Measurements from ENCODE around the gene TOR1A. TPM values are rescaled to one million over a fixed set of nuclear protein-coding genes. Genes with fewer than 3 reads are reported as not detected.

TOR1A gene
- total and polyA plus RNA-seq, 4 donors = 24.2 to 46.0 (median 34.3) TPM

- H3K4me1 ChIP-seq (ENCODE audit: control insufficient read depth, insufficient read depth, low read length) = peaks cover 16% of the 10 kb centered on the region
- H3K27ac ChIP-seq (ENCODE audit: low read depth, low read length) = no peak overlapping the region
- H3K4me3 ChIP-seq (ENCODE audit: low read depth, low read length) = no peak overlapping the region
- no peaks in the 10 kb centered on the region for H3K9me3 ChIP-seq (ENCODE audit: control insufficient read depth, insufficient read depth, low read length)
- no peak for DNase-seq (ENCODE audit: low read depth in 4 of 6, low spot score in 6 of 6)
- no peaks in the 10 kb centered on the region for H3K27me3 ChIP-seq (ENCODE audit: control insufficient read depth, insufficient read depth, low read length)
- 81% methylated on average over 11 of the region's 14 CpGs for WGBS (ENCODE audit: insufficient coverage)
- H3K36me3 ChIP-seq (ENCODE audit: control insufficient read depth, insufficient read depth, low read length) = peaks cover 84% of the 10 kb centered on the region
These were observed 41.9 kb upstream of the TOR1A start for GRCh38 chr9:129865668-129866320.

DNA sequence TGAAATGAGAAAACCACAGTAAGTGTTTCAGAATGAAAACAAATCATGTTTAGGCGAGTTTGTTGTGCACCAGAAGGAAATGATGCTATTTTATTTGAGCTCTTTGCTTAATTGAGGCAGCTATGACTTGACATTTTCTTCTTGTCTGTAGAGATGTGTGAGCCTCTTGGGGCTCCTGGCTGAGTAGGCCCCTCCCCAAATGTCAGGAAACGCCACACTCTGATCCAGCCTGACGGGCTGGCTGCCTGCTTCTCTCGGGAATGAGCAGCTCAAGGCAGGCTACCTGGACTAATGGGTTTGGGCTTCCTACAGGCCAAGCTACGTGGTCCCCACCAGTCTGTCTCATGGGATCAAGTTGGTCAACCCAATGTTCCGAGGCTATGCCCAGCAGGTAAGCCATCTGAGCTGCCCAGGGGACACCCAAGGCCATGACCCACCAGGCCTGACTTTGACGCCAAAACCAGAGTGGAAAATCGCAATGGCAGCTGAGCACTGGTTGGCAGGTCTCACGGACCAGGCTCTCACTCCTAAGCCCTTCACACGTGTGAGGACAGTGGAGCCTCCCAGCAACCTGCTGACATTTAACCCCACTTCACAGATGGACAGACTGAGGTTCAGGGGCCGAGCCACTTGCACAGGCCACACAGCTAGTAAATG, 41.2 kb upstream of the TOR1A start:
- WGBS (ENCODE audit: insufficient coverage) = 54% methylated on average over 10 of the region's 11 CpGs
- no peaks in the 10 kb centered on the region for H3K27me3 ChIP-seq (ENCODE audit: control insufficient read depth, insufficient read depth, low read length)
- peak in 1 of 6 donors; percentile 13 for DNase-seq (ENCODE audit: low read depth in 4 of 6, low spot score in 6 of 6)

DNA sequence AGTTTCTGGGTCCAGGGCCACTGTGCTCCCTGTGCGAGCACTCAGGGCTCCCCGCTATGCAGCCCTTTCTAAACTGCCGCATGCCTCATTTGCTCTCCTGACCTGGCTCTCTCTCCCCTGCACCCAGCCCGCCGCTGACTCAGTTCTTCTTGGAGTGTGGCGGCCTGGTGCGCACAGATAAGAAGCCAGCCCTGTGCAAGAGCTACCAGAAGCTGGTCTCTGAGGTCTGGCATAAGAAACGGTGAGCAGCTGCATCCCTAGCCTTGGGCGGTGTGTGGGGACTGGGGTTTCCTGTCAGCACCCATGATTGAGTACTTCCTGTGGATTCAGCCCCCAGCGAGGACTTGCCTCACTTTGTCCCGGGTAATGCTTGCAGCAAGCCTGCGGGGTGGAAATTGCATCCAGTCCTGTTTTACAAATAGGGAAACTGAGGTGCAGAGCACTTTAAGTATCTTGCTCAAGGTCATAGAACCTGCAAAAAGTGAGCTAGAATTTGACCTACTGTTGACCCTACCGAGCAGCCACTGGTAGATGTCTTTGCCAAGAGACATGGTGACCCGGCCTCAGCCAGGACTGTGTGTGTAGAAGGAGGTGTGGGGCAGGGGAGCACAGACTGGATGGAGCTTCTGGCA, 39.2 kb upstream of the TOR1A start:
- peaks cover 16% of the 10 kb centered on the region for H3K4me1 ChIP-seq (ENCODE audit: control insufficient read depth, insufficient read depth, low read length)
- 83% methylated on average over 14 of the region's 14 CpGs for WGBS (ENCODE audit: insufficient coverage)
- no peak overlapping the region for H3K4me3 ChIP-seq (ENCODE audit: low read depth, low read length)
- H3K27me3 ChIP-seq (ENCODE audit: control insufficient read depth, insufficient read depth, low read length) = no peaks in the 10 kb centered on the region
- H3K9me3 ChIP-seq (ENCODE audit: control insufficient read depth, insufficient read depth, low read length) = no peaks in the 10 kb centered on the region
- peaks cover 78% of the 10 kb centered on the region for H3K36me3 ChIP-seq (ENCODE audit: control insufficient read depth, insufficient read depth, low read length)
- no peak for DNase-seq (ENCODE audit: low read depth in 4 of 6, low spot score in 6 of 6)
- no peak overlapping the region for H3K27ac ChIP-seq (ENCODE audit: low read depth, low read length)

More for the DNA sequence above, 41.2 kb upstream of the TOR1A start:
- H3K4me1 ChIP-seq (ENCODE audit: control insufficient read depth, insufficient read depth, low read length) = peaks cover 16% of the 10 kb centered on the region
- peaks cover 83% of the 10 kb centered on the region for H3K36me3 ChIP-seq (ENCODE audit: control insufficient read depth, insufficient read depth, low read length)
- no peak overlapping the region for H3K27ac ChIP-seq (ENCODE audit: low read depth, low read length)
- no peaks in the 10 kb centered on the region for H3K9me3 ChIP-seq (ENCODE audit: control insufficient read depth, insufficient read depth, low read length)
- H3K4me3 ChIP-seq (ENCODE audit: low read depth, low read length) = no peak overlapping the region

DNA sequence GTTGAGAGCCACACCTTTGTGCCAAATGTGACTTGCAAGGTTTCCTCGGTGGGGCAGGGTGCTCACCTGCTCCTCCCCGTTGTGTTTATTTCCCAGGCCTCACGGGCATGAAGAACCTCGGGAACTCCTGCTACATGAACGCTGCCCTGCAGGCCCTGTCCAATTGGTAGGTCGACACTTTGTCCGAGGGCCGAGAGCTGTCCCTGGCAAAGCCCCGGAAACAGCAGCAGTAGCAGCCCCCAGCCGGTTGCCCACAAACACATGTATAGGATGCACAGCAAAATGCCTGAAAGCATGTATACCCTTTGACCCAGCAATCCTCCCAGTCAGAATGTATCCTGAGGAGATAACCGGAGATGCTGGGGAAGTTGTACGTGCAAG, 37.5 kb upstream of the TOR1A start:
- no peaks in the 10 kb centered on the region for H3K9me3 ChIP-seq (ENCODE audit: control insufficient read depth, insufficient read depth, low read length)
- peaks cover 7% of the 10 kb centered on the region for H3K4me1 ChIP-seq (ENCODE audit: control insufficient read depth, insufficient read depth, low read length)
- H3K27ac ChIP-seq (ENCODE audit: low read depth, low read length) = no peak overlapping the region
- H3K36me3 ChIP-seq (ENCODE audit: control insufficient read depth, insufficient read depth, low read length) = peaks cover 76% of the 10 kb centered on the region
- no peaks in the 10 kb centered on the region for H3K27me3 ChIP-seq (ENCODE audit: control insufficient read depth, insufficient read depth, low read length)
- no peak for DNase-seq (ENCODE audit: low read depth in 4 of 6, low spot score in 6 of 6)
- 91% methylated on average over 11 of the region's 12 CpGs for WGBS (ENCODE audit: insufficient coverage)
- no peak overlapping the region for H3K4me3 ChIP-seq (ENCODE audit: low read depth, low read length)

DNA sequence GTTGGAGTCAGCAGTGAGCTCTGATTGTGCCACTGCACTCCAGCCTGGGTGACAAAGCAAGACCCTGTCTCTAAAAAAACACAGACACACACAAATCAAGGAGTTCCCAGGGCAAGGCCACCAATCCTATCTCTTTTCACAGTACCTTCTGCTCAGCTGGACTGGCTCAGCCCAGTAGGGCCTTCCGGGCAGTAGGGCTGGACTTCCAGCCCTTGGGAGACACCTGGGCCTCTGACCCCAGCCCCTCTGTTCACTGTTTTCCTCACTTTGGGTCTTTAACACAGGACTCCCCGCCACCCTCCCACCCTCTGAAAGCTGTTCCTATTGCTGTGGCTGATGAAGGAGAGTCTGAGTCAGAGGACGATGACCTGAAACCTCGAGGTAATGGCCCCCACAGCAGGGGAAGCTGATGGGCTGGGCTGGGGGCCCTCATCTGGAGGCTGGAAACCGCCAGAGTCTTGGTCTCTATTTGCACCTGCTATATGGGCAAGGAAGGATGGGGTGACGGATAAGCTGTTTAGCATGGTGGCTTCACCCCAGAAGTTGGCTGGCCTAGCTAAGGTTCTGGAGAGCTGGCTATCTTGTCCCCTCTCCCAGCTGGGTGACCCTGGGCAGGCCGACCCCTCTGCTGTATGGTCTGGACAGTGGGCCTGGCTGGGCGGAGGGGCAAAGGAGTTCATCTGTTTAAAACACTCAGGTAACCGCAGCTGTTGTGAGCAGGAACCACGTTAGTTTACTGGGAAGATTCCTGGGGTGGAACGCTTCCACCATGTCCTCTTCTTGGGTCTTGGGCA, 36.9 kb upstream of the TOR1A start:
- Histone ChIP-seq H3K4me3 (ENCODE audit: low read depth, low read length) (no peak overlapping the region), H3K36me3 (ENCODE audit: control insufficient read depth, insufficient read depth, low read length) (peaks cover 75% of the 10 kb centered on the region), H3K27ac (ENCODE audit: low read depth, low read length) (no peak overlapping the region), H3K4me1 (ENCODE audit: control insufficient read depth, insufficient read depth, low read length) (peaks cover 1% of the 10 kb centered on the region), H3K27me3 (ENCODE audit: control insufficient read depth, insufficient read depth, low read length) (no peaks in the 10 kb centered on the region), H3K9me3 (ENCODE audit: control insufficient read depth, insufficient read depth, low read length) (no peaks in the 10 kb centered on the region)
- no peak for DNase-seq (ENCODE audit: low read depth in 4 of 6, low spot score in 6 of 6)
- WGBS (ENCODE audit: insufficient coverage) = 74% methylated on average over 10 of the region's 11 CpGs

GRCh38 chr9:129858167-129858962, 34.4 kb upstream of the TOR1A start:
- no peak for DNase-seq (ENCODE audit: low read depth in 4 of 6, low spot score in 6 of 6)
- H3K36me3 ChIP-seq (ENCODE audit: control insufficient read depth, insufficient read depth, low read length) = peaks cover 61% of the 10 kb centered on the region
- WGBS (ENCODE audit: insufficient coverage) = 91% methylated on average over 11 of the region's 11 CpGs
- H3K27me3 ChIP-seq (ENCODE audit: control insufficient read depth, insufficient read depth, low read length) = no peaks in the 10 kb centered on the region
- H3K4me3 ChIP-seq (ENCODE audit: low read depth, low read length) = no peak overlapping the region
- H3K27ac ChIP-seq (ENCODE audit: low read depth, low read length) = no peak overlapping the region
- H3K4me1 ChIP-seq (ENCODE audit: control insufficient read depth, insufficient read depth, low read length) = no peaks in the 10 kb centered on the region
- no peaks in the 10 kb centered on the region for H3K9me3 ChIP-seq (ENCODE audit: control insufficient read depth, insufficient read depth, low read length)

GRCh38 chr9:129857207-129857606, 33.3 kb upstream of the TOR1A start:
- H3K27me3 ChIP-seq (ENCODE audit: control insufficient read depth, insufficient read depth, low read length) = no peaks in the 10 kb centered on the region
- no peak overlapping the region for H3K27ac ChIP-seq (ENCODE audit: low read depth, low read length)
- WGBS (ENCODE audit: insufficient coverage) = 99% methylated on average over 6 of the region's 7 CpGs
- H3K9me3 ChIP-seq (ENCODE audit: control insufficient read depth, insufficient read depth, low read length) = no peaks in the 10 kb centered on the region
- H3K36me3 ChIP-seq (ENCODE audit: control insufficient read depth, insufficient read depth, low read length) = peaks cover 65% of the 10 kb centered on the region
- no peak for DNase-seq (ENCODE audit: low read depth in 4 of 6, low spot score in 6 of 6)
- H3K4me3 ChIP-seq (ENCODE audit: low read depth, low read length) = no peak overlapping the region
- no peaks in the 10 kb centered on the region for H3K4me1 ChIP-seq (ENCODE audit: control insufficient read depth, insufficient read depth, low read length)

DNA sequence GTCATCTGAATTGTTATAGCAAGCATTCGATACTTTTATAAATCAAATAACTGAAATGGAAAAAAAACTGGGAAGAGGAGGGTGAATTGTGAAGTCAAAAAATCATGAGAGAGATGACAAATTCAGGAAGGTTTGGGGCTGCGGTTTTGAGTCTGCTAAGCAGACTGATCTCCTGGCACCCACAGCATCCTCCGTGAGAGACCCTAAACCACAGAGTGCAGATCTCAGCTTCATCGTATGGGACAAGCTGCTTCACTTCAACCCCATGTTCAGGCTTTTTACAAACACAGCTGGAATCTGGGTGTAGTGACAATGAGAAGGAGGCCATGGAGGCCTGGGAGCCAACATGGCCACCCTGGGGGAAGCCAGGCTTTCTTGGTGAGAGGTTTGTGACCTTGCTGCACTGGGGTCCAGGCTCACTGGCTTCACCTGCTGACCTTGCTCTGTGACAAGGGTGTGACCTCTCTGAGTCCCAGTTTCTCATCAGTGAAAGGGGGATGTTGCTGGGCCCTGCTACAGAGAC, 30.7 kb upstream of the TOR1A start:
- H3K9me3 ChIP-seq (ENCODE audit: control insufficient read depth, insufficient read depth, low read length) = no peaks in the 10 kb centered on the region
- no peak overlapping the region for H3K27ac ChIP-seq (ENCODE audit: low read depth, low read length)
- 94% methylated on average over 3 of the region's 4 CpGs for WGBS (ENCODE audit: insufficient coverage)
- no peak for DNase-seq (ENCODE audit: low read depth in 4 of 6, low spot score in 6 of 6)
- H3K4me3 ChIP-seq (ENCODE audit: low read depth, low read length) = no peak overlapping the region
- no peaks in the 10 kb centered on the region for H3K4me1 ChIP-seq (ENCODE audit: control insufficient read depth, insufficient read depth, low read length)
- H3K36me3 ChIP-seq (ENCODE audit: control insufficient read depth, insufficient read depth, low read length) = peaks cover 67% of the 10 kb centered on the region
- no peaks in the 10 kb centered on the region for H3K27me3 ChIP-seq (ENCODE audit: control insufficient read depth, insufficient read depth, low read length)

GRCh38 chr9:129853614-129854013, 29.7 kb upstream of the TOR1A start:
- Histone ChIP-seq H3K36me3 (ENCODE audit: control insufficient read depth, insufficient read depth, low read length) (peaks cover 64% of the 10 kb centered on the region), H3K27me3 (ENCODE audit: control insufficient read depth, insufficient read depth, low read length) (no peaks in the 10 kb centered on the region), H3K9me3 (ENCODE audit: control insufficient read depth, insufficient read depth, low read length) (no peaks in the 10 kb centered on the region), H3K4me3 (ENCODE audit: low read depth, low read length) (no peak overlapping the region), H3K4me1 (ENCODE audit: control insufficient read depth, insufficient read depth, low read length) (no peaks in the 10 kb centered on the region), H3K27ac (ENCODE audit: low read depth, low read length) (no peak overlapping the region)
- no peak for DNase-seq (ENCODE audit: low read depth in 4 of 6, low spot score in 6 of 6)
- WGBS (ENCODE audit: insufficient coverage) = 42% methylated on average over 2 of the region's 3 CpGs
